GM19023 (cell line): ENCODE results near the gene NCAPD2.
A peak's percentile ranks its signal among the peaks of the same experiment; 100 is the strongest.
"Not testable (repeated sequence)": the region's sequence is repeated elsewhere in the genome, so short reads cannot be mapped to it uniquely, and the experiment has no call there.

Experiments
- ATAC-seq: cut with Tn5 transposase; IDR thresholded peaks from one replicate; pipeline ENCODE4 v1.9.1; 2021; ENCODE audit warnings: mild to moderate bottlenecking, moderate library complexity; ENCODE audit not compliant: unreplicated experiment

Gene NCAPD2

GRCh38 chr12:6489449-6489848 is 4.5 kb upstream of the NCAPD2 start:
- no peak for ATAC-seq

DNA sequence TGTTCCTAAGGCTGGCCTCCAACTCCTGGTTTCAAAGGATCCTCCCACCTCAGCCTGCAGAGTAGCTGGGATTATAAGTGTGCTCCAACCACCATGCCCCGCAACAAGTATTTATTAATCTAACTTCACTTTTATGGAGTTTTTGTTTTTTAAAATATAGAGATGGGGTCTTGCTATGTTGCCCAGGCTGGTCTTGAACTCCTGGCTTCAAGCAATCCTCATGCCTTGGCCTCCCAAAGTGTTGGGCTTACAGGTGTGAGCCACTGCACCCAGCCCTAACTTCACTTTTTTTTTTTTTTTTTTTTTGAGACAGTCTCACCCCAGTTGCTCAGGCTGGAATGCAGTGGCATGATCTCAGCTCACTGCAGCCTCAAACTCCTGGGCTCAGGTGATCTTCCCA is 3.2 kb upstream of the NCAPD2 start:
- not testable (repeated sequence) for ATAC-seq

DNA sequence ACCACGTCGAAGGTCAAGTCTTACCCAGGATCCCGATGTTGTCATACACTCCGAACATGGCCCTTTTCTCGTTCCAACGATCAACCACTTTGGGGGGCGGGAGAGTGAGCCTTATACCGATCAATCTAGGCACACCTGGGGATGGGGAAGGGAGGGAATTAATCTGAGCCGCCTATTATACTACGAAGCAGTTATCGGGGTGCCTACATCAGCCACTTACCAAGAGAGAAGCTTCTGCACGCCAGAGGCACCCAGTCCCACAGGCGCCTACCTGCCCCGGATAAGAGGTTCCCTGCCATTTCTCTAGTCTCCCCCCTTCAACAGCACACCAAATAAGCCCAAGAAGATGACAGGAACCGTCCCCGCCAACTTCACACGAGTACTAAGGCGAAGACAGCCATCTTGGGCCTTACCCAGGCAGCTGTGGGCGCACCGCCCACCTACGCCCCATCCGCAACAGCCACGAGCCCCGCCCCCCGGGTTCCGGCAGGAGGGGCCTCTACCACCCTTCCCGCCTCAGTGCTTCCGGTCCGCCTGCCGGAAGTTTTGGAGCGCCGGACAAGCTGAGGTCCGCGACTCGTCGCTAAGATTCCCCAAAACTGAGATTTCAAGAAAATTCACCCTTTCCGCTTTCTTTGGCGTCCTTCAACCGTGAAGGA is 935 bp upstream of the NCAPD2 start, which contains the start of gene MRPL51:
TSS of gene MRPL51 (minus strand) at position 425 of the 659 bp plus-strand sequence. CDS start at position 299, 126 bp downstream.
- peak; percentile 71 for ATAC-seq

DNA sequence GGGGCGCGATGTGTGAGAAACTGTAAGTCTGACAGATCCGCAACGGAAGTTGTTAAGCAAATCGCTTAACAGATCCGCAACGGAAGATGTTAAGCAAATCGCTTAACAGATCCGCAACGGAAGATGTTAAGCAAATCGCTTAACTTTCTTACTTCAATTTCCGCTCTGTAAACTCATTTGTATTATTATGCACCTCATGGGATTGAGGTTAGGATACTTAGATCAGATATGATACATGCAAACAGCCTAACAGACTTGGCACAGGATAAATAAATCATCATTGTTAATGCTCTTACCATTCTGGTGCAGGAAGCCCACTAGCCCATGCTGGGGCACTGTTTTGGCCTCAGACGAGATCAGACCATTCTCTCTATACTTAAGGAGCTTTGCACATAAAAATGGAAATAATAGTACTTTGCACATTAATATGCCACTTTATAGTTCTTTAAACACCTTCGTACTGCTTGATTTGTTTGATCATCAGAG is 399 bp downstream of the NCAPD2 start:
- ATAC-seq, result peak; percentile 22

DNA sequence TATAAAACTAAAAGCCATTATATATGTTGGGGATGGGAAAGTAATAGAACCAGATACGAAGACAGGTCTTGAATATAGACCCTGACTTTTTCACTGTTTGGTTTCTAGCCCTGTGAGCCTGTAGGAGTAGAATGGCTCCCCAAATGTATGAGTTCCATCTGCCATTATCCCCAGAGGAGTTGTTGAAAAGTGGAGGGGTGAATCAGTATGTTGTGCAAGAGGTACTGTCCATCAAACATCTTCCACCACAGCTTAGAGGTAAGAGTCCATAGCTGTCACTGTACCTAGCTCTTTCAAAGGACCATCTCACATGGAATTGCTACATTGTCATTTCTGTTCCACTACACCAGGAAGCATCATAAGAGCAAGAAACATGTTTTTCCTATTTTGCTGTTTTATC is 1.1 kb downstream of the NCAPD2 start:
- ATAC-seq, result no peak

- not testable (repeated sequence) for ATAC-seq
Observed at GRCh38 chr12:6497291-6497690, 3.4 kb downstream of the NCAPD2 start.

DNA sequence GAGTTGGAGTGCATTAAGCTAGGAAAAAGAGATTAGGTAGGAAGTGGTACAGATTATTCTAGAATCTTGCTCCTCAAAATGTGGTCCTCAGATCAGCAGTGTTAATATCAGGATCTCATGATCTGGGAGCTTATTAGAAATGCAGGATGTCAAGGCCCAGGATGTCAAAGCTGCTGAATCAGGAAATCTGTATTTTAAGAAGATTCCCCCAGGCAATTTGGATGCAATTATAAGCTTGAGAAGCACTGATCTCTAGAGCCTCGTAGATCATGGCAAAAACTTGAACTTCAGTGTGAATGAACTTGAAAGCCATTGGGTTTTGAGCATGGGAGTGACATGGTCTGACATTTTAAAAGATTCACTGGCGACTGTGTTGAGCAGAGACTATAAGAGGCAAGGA is 6.6 kb downstream of the NCAPD2 start:
- ATAC-seq, result no peak

GRCh38 chr12:6507102-6507998 is 13.4 kb downstream of the NCAPD2 start:
- no peak for ATAC-seq

DNA sequence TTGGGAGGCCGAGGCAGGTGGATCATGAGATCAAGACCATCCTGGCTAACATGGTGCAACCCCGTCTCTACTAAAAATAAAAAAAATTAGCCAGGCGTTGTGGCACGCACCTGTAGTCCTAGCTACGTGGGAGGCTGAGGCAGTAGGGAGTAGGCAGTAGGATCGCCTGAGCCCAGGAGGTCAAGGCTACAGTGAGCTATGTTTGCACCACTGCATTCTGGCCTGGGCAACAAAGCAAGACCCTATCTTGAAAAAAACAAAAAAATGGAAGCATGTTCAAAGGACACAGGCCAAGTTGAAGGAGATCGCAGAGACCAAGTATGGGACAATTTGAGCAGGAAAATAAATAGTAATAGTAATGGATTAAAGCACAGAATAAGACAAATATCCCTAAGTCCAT is 14.2 kb downstream of the NCAPD2 start:
- ATAC-seq, result no peak

DNA sequence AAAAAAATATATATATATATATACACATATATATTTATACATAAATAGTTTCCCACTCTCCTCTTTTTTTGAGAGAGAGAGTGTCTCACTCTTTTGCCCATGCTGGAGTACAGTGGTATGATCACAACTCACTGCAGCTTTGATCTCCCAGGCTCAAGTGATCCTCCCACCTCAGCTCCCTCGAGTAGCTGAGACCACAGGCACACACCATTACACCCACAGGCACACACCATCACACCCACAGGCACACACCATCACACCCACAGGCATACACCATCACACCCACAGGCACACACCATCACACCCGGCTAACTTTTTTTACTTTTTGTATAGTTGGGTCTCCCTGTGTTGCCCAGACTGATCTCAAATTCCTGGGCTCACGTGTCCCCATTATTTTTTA is 26.3 kb downstream of the NCAPD2 start:
- ATAC-seq, result no peak

DNA sequence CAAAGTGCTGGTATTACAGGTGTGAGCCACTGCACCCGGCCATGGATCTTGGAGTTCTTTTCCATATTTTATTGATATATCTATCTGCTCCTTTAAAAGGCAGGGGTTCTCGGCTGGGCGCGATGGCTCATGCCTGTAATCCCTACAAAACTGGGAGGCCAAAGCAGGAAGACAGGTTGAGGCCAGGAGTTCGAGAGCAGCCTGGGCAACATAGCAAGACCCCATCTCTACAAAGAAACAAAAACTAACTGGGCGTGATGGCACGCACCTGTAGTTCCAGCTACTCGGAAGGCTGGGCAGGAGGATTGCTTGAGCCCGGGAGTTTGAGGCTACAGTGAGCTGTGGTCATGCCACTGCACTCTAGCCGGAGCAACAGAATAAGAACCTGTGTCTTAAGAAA is 28.3 kb downstream of the NCAPD2 start:
- ATAC-seq, result no peak

GRCh38 chr12:6523708-6524107 is 29.8 kb downstream of the NCAPD2 start:
- ATAC-seq, result no peak

GRCh38 chr12:6524648-6525047 is 30.7 kb downstream of the NCAPD2 start:
- ATAC-seq, result no peak

DNA sequence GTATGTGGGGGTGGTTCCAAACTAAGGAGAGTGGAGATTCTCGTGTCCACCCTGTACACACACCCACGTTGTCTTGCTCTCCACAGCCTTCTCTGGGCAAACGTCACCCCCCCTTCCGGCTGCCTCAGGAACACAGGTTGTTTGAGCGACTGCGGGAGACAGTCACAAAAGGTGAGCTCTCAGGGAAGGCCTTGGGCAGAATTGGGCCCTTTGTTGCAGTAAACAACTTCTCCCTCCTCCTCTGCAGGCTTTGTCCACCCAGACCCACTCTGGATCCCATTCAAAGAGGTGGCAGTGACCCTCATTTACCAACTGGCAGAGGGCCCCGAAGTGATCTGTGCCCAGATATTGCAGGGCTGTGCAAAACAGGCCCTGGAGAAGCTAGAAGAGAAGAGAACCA is 32.3 kb downstream of the NCAPD2 start:
- ATAC-seq, result no peak

DNA sequence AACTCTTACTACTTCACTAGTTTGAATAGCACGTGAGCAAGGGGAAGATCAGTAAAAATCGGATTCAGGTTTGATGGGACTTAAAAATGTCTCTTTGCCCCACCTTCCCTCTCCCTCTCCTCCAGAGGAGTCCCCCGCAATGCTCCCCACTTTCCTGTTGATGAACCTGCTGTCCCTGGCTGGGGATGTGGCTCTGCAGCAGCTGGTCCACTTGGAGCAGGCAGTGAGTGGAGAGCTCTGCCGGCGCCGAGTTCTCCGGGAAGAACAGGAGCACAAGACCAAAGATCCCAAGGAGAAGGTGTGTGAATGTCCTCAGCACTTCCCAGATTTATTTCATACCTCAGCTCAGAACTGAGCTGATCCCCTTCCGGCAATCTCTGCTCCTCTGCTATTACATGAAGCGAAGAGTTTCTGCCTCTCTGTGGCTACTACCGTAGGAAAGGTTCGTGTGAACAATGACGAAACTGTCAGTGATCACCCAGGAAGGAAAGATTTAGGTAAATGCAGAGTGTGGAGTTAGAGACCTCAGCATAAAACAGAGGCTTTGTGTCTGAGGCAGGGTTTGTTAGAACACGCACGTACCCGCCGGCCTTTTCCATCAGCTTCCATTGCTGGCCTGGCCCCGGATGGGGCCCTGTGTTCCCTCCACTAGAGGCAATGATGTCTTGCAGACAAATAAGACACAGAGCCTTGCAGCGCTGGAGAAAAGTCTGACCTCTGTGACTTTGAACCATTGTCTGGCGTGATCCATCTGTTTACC is 33.0 kb downstream of the NCAPD2 start:
- no peak for ATAC-seq

- ATAC-seq, result no peak
Observed at GRCh38 chr12:6527711-6528110, 33.8 kb downstream of the NCAPD2 start.

DNA sequence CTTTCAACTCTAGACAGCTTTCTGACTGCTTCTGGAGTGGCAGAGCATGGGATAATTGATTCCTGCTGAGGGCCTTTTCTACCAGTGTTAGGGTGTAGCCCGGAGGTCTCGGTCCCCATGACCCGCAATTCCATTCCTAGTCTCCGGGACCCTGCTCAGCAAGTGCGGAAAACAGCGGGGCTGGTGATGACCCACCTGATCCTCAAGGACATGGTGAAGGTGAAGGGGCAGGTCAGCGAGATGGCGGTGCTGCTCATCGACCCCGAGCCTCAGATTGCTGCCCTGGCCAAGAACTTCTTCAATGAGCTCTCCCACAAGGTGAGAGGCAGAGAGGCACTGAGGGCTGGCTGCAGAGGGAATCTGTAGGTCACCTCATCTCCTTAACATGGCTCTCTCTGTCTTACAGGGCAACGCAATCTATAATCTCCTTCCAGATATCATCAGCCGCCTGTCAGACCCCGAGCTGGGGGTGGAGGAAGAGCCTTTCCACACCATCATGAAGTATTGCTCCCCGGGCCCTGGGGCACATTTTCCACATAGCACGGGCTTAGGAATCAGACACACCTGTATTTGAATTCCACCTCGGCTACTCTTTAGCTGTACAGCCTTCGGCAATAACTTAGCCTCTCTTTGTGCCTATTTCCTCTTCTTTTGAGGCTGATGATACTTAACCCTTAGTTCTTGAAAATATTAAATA is 34.8 kb downstream of the NCAPD2 start:
- ATAC-seq, result no peak

DNA sequence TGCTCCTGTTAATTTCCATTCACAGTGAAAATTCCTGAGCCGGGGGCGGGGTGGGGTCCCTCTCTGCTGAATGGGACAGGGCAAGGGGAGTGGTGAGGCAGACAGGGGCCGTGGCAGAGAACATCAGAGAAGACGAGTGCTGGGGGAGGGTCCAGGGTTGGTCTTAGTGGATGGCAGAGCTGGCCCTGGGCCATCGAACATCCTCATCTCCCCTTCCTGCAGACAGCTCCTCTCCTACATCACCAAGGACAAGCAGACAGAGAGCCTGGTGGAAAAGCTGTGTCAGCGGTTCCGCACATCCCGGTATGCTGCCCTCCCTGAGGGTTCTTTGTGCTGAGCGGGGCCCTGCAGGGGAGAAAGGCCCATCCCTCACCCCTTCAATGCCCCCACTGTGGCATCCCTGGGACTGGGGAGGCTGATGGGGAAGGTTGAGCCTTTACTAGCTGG is 35.4 kb downstream of the NCAPD2 start:
- no peak for ATAC-seq

GRCh38 chr12:6530576-6531260 is 36.8 kb downstream of the NCAPD2 start:
- no peak for ATAC-seq
